SH-SY5Y (cell line): ENCODE measurements around the gene BMP10.

Experiments
- GATA2 ChIP-seq: IDR thresholded peaks from 2 replicates; pipeline ENCODE4 v1.6.1; 2011; ENCODE audit warnings: mild to moderate bottlenecking, low read depth, low read length
- GATA3 ChIP-seq: IDR thresholded peaks from 2 replicates; pipeline ENCODE4 v1.6.1; 2011; ENCODE audit warnings: low read depth, mild to moderate bottlenecking, low read length, moderate library complexity

DNA sequence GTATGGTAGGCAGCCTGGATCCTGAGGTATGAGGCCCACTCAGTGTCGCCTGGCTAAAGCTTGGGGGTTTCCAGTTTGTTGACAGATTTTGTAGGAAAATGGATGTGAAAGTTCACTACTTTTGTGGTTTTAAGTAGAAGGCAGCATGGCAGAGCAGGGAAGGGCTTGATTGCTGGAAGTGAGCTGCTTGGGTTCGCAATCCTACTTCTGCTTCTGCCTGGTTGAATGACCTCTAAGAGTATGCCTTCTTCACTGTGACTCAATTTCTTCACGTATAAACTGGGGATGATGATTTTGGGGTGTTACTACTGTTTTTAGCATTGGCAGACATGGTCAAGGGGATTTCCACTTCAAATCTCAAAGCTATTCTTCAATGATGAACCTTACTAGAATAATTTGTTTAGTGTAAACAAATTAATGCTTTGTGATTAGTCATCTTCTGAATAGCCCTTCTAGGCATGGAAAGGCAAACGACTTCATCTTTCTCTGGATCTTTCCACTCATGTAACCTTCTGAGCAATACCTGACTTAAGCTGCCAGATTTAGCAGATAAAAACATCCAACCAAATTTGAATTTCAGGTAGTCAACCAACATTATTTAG is 13.2 kb downstream of the BMP10 start:
- TF ChIP-seq GATA2 (no peak), GATA3 (no peak)
